GM18507 (cell line): Measurements from ENCODE around the gene PARL.
"Not testable (repeated sequence)": the region's sequence is repeated elsewhere in the genome, so short reads cannot be mapped to it uniquely, and the experiment has no call there.

Experiments used
- DNase-seq: peaks from one replicate; pipeline ENCODE4 v3.0.0; 2011; ENCODE audit warnings: low read depth; ENCODE audit not compliant: insufficient read length; ENCODE audit errors: extremely low spot score
- FAIRE-seq: peaks from 2 replicates; lab custom pipeline; 2011; peaks lifted over from hg19 to GRCh38; lab: Jason Lieb, UNC

The PARL gene

DNA sequence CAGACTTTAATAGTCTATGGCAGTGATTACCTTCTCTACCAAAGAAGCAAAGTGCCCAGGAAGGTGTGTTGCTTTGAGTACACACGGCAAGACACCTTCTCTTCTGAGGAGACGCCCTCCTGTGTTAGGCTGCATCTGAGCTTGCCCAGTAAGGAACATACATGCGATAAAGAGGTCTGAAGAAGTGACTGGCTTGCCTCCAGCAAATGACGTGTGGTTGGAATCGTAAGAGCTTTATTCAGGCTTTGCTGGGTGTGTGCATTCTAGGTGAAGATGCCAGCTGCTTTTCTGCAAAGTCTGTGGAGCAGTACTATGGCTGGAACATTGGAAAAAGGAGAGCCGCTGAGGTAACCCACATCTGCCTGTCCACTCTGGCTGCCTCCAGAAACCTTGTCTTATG is 81.7 kb downstream of the PARL start:
- no peak for DNase-seq
- FAIRE-seq: no peak

DNA sequence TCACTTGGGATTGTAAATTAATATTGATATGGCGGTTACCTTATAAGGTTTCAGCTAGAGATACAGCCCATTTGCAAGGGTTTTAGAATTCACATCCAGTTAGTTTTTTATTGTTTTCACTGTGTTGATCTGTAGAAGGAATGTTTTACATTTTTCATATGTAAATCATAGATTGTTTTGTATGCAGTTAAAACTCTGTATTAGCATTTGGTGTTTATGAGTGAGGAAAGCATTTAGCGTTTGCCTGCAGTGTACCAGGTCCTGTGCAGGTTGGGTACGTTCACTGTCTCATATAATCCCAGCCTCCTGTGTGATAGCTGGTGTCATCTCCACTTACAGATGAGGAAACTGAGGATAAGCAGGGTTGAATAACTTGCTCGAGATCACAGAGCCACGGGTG is 83.1 kb downstream of the PARL start:
- FAIRE-seq: no peak
- no peak for DNase-seq

DNA sequence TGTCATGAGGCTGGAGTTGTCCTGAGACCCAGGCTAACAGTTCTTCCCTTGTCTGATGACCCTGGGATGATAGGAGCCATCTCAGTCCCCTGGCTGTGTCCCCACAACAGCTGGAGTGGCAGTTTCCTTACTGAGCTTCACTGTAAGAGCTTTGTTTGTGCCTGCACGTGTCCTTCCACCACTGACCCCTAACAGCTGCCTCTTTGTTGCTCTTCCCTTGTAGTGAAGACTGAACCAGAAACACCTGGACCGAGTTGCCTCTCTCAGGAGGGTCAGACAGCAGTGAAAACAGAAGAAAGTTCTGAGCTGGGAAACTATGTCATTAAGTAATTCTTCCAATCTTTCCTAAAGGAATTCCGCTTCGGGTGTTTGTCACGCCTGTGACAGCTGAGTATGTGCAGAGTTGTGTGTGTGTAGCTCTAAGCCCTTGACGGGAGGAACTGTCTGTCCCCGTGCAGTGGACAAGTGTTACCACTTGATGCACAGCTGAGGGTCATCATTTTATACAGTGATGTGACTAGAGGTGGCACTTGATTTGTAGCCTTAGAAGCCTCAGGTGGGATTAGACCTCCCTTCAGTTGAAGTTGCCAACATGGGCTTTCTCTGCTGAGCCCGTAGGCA is 84.3 kb downstream of the PARL start:
- FAIRE-seq: no peak

DNA sequence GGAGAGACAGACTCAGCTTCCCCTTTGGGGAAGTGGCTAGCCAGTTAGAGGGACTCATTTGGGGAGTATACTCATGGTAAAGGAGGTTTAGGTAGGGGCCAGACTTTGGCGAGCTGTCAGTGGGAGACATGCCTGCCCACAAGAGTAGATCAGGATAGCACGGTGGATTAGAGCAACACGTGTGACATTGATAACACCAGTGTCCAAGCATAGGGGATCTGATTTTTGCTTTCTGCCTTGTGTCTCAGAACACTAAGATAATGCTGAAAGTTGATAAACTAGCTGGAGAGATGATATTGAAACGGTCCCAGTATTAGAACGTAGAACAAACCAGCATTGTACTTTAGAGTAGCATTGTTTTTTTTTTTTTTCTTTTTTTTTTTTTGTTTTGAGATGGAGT is 85.2 kb downstream of the PARL start:
- FAIRE-seq (no peak), DNase-seq (no peak)

More for the DNA sequence above, 84.3 kb downstream of the PARL start:
- no peak for DNase-seq

DNA sequence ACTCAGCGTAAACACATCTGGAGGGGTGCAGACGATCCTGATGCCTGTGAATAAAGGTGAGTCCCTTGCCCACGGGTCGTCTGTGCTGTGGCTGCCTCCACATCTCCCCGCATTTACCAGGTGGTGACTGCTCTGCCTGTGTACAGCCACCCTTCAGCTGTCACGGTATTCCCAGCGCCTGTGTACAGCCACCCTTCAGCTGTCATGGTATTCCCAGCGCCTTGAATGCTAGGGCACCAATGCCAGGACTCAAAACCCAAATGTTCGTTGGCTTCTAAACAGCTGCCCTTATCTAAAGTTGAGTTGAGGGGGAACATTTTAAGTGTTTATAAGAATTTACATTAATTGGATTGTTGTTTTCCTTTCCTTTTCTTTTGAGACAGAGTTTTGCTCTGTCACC is 86.7 kb downstream of the PARL start:
- DNase-seq (no peak), FAIRE-seq (no peak)

DNA sequence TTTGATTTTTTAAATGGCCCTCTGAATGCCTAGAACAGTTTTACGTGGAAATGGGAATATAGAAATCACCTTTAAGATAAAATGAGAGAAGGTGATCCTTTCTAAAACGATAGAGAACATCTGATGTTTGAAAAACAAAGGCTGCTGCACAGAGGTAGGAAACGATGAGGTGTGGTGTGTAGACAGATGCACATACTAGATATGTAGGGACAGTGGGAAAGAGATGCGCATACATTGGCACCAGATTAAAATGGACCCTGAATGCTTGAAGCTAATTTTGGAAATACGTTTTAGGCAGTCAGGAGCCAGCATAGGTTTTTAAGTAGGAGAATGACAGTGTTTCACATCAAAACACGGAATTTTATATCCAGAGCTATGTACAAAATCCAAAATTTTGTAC is 88.3 kb downstream of the PARL start:
- DNase-seq (no peak), FAIRE-seq (no peak)

DNA sequence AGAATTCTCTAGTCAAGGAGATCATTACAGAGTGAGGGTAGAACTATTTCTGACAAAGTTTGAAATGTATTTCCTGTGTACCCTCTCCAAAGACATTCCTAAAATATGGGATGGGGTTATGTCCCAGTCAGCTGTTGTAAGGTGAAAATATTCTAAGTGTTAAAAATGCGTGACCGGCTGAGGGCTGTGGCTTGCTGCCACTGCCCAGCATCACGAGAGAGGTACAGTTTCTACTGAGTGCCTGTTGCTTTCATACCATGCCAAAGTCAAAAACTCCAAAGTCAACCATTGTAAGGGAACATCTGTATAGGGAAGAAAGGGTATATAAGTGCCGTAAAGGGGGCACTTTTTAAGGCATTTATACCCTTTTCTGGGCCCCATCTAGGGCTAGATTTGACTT is 90.2 kb downstream of the PARL start:
- no peak for DNase-seq
- no peak for FAIRE-seq

DNA sequence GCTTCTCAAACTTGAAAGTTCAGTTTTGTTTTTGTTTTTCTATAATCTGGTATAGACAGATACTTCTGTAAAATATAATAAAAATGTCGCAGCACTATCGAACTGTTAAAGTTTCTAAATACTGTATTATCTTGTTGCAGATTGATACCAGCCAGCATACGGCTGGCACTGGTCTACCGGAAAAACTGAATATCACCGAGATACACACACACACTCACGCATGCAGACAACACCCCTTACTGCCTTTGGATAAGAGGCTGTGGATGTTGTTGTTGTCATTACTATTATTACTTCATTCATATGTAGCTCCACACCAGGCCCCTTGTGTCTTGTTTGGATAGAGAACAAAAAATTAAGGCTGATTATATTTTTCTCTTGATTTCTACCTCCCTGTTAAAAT is 91.7 kb downstream of the PARL start:
- FAIRE-seq (no peak), DNase-seq (no peak)

DNA sequence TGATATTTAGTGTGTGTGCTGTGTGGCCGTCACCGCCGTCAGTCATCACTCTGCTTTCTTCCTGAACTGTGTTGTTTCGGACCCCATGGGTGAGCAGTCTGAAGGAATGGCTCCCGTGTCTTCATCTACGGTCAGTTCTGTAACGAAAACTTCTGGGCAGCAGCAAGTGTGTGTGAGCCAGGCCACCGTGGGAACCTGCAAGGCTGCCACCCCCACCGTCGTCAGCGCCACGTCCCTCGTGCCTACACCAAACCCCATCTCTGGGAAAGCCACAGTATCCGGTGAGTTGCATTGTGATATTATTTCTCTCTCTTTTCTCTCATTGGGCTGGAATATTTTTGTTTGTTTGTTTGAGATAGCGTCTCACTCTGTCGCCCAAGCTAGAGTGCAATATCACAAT is 94.0 kb downstream of the PARL start:
- no peak for DNase-seq
- no peak for FAIRE-seq

DNA sequence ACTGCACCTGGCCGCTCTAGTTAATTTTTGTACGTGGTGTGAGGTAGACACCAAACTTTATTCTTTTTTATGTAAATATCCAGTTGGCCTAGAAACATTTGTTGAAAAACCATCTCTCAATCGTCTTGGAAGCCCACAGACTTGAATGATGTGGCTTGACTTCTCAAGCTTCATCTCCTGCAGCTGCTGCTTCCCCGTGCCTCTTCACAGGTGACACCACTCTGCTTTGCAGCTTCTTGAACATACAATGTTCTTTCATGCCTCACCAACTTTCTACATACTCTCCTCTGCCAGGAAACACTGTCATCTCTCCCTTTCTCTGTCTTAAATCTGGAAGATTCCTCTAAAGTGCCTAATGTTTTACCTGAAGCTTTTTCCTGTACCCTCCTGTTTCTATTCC is 94.9 kb downstream of the PARL start:
- DNase-seq (no peak), FAIRE-seq (no peak)

DNA sequence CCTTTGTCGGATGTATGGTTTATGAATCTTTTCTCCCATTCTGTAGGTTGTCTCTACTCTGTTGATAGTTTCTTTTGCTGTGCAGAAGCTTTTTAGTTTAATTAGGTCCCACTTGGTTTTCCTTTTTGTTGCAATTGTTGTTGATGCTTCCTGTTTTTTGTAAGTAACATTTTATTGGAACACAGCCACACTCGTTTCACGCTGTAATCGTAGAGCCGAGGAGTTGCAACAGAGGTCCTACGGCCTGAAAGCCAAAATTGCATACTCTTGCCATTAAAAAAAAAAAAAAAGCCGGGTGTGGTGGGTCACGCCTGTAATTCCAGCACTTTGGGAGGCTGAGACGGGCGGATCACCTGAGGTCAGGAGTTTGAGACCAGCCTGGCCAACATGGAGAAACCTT is 100.2 kb downstream of the PARL start:
- DNase-seq, FAIRE-seq: not testable (repeated sequence)

DNA sequence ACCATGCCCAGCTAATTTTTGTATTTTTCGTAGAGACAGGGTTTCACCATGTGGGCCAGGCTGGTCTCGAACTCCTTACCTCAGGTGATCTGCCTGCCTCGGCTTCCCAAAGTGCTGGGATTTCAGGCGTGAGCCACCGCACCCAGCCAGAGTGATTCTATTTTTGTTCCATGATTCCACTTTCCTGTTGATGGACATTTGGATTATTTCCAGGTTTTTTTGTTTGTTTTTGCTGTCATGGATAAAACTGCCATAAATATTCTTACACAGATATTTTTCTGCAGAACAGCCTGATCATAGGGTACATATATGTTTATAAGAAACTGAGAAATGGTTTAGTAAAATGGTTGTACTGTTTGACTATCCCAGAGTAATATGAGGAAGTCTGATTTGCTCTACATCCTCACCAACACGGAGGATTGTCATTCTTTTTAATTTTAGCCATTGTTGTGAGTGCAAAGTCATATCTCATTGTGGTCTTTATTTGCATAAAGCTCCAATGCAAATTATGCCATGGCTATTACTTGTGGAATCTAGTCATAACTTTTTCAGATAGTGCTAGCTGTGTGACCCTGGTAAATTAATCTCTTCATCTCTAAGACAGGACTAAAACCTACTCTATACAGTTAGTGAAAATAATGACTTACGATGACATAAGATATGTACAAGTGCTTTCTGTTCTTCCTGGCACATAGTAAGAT is 102.0 kb downstream of the PARL start:
- no peak for FAIRE-seq
- no peak for DNase-seq

DNA sequence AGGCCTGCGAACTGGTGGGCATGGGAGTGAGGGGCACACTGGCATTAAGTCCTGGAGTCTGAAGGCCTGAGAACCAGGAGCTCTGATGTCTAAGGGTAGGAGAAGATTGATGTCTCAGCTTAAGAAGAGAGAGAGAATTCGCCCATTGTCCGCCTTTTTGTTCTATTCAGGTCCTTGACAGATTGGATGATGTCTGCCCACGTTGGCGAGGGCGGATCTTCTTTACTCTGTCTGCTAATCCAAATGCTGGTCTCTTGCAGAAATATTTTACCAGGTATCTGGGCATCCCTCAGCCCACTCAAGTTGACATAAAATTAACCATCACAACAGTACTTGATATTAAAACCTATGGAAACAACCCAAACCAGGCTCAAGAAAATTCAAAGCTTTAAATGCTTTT is 103.4 kb downstream of the PARL start:
- no peak for FAIRE-seq
- no peak for DNase-seq

DNA sequence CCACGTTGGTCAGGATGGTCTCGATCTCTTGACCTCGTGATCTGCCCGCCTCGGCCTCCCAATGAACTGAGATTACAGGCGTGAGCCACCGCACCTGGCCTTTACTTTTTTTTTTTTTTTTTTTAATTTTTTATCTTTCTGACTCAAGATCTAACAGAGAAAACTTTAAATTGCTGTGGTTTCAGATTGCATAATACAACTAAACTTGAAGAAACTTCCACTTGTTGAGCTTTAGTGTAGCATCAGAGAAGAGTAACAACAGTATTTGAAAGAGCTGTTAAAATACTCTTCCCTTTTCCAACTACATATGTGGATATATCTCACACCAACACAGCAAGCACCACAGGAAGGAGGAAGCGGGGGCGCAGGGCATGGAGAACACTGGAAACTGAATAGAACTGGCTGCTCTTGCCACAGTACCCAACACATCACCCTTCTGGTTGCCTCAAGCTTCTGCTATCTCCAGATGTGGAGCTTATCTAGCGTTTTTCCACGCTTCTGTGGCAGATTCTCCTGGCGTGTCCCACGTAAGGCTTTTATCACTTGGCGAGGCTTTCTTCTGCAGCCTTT is 104.7 kb downstream of the PARL start:
- no peak for FAIRE-seq
- DNase-seq: no peak
